HG03460 (cell line): ENCODE measurements around the gene POGK.

Source experiments
- ATAC-seq: cut with Tn5 transposase; IDR thresholded peaks from one replicate; pipeline ENCODE4 v1.9.1; 2021; ENCODE audit not compliant: unreplicated experiment

The POGK gene

DNA sequence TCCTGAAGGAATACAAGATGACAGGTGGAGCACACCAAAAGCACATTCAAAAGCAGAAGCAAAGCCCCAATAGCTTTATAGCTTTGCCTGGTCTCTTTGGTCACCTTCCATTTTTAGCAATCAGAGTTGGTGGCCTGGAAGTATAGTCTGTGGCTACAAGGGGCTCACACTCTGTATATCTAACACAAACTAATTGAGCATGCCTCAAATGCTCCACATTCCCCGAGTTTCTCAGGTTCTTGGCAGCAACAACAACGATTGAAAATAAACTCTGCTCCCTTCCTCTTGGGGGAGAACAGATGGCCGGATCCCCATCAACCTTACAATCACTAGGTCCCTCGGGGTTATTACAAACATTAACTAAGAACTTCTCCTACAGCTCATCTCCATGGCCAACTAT, 61.7 kb downstream of the POGK start:
- ATAC-seq: no peak

DNA sequence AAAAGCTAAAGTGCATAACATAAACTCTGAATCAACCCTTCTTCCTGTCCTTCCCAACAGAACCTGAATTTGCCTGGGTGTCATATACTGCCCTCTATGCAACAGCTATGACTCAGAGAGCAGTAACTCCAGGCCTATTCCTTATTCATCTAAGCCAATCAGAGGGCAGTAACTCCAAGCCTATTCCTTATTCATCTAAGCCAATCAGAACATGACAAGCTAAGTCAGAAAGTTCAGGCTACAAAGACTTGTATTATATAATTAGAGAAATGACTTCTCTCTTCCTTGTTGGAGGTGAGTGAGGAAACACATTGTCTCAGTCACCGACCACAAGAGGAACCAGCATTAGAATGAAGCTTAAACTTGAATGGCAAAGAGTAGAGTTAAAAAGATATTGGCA, 63.0 kb downstream of the POGK start:
- no peak for ATAC-seq

DNA sequence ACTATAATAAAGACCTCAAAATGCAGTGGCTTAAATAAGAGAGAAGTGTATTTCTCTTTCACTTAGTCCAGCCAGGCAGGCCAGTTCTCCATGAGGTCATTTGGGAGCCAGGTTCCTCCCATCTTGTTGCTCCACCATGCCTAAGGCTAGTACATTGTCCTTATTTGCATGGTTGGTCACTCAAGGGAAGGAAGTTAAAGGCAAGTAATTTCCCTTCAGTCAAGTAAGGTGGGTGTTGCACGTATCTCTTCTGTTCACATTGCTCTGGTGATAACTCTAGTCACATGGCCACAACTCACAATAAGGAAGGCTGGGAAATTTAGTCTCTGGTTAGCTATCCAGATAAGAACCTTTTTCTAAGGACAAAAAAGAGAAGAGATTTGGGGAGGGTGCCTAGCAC, 64.0 kb downstream of the POGK start:
- ATAC-seq: no peak

DNA sequence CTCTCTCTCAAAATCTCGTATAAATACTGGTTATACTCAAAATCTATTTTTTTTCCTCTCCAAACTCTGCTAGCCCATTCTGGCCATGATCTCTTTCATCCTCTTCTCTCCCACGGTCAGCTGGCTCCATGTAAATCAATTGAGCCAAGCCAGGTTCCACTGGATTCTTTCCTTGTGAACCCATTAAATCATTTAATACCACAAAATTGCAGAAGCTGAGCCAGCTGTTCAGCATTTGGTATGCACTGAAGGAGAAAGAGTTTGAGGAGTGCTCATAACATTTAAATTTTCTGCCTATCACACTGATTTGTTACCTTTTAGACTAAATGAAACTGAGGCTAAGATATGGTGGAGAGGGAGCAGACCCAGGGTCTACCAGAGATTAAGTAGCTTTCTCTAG, 65.9 kb downstream of the POGK start:
- ATAC-seq: no peak

DNA sequence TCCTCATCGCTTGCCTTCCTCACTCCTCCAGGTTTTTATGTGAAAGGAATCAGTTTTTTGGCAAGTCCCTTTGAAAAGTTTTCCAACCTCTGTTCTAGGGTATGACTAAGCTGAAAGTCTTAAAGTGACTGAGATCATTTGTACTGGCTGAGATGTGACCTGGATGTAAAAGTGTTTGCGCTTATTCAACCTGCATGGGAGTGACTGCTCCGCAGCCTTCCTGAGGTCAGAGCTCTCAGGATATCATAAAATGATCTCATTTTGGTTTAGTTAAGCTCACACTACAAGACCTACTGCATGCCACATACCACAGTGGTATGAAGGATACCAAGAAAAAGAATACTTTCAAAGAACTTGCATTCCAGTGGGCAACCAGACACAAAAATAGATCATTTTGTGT, 66.6 kb downstream of the POGK start:
- ATAC-seq: no peak
